HEK293T (cell line): ENCODE results near the gene KRT15.

ENCODE experiments used
- CTCF ChIA-PET: fragments of 350-600 bp; formaldehyde crosslinking; extraction: SDS; loops from one replicate; lab custom pipeline; 2021; ENCODE audit warnings: antibody characterized with exemption, inconsistent platforms; lab: Yijun Ruan, JAX
- POLR2A ChIA-PET: fragments of 350-600 bp; formaldehyde crosslinking; extraction: SDS; loops from one replicate; lab custom pipeline; 2020; ENCODE audit warnings: antibody characterized with exemption, inconsistent platforms; lab: Yijun Ruan, JAX
- DNase-seq: peaks from one replicate; pipeline ENCODE4 v3.0.0; 2012; ENCODE audit warnings: mixed read lengths; ENCODE audit errors: extremely low spot score
- ARNT ChIP-seq: fragments of 450-650 bp; IDR thresholded peaks from 2 replicates; pipeline ENCODE4 v1.6.1; 2017; ENCODE audit warnings: mild to moderate bottlenecking
- BHLHE40 ChIP-seq: fragments of 450-650 bp; IDR thresholded peaks from 2 replicates; pipeline ENCODE4 v1.6.1; 2016; ENCODE audit warnings: mild to moderate bottlenecking, moderate library complexity, borderline replicate concordance
- CTBP1 ChIP-seq: fragments of 450-650 bp; IDR thresholded peaks from 2 replicates; pipeline ENCODE4 v1.6.1; 2016; ENCODE audit warnings: borderline replicate concordance
- ELF4 ChIP-seq: fragments of 450-650 bp; IDR thresholded peaks from 2 replicates; pipeline ENCODE4 v1.6.1; 2017; ENCODE audit warnings: antibody characterized with exemption
- FOXA1 ChIP-seq: fragments of 450-650 bp; IDR thresholded peaks from 2 replicates; pipeline ENCODE4 v1.6.1; 2016; ENCODE audit warnings: mild to moderate bottlenecking
- FOXK2 ChIP-seq: fragments of 450-650 bp; IDR thresholded peaks from 2 replicates; pipeline ENCODE4 v1.6.1; 2016; ENCODE audit warnings: mild to moderate bottlenecking
- FOXM1 ChIP-seq: fragments of 450-650 bp; IDR thresholded peaks from 2 replicates; pipeline ENCODE4 v1.6.1; 2017; ENCODE audit warnings: mild to moderate bottlenecking, borderline replicate concordance
- HDGF ChIP-seq: fragments of 450-650 bp; IDR thresholded peaks from 2 replicates; pipeline ENCODE4 v1.6.1; 2017; ENCODE audit warnings: antibody characterized with exemption, borderline replicate concordance
- L3MBTL2 ChIP-seq: fragments of 450-650 bp; conservative IDR thresholded peaks from 2 replicates; pipeline ENCODE4 v1.6.1; 2016; ENCODE audit warnings: mild to moderate bottlenecking
- LEF1 ChIP-seq: fragments of 450-650 bp; IDR thresholded peaks from 2 replicates; pipeline ENCODE4 v1.6.1; 2017; ENCODE audit warnings: mild to moderate bottlenecking, borderline replicate concordance
- NFRKB ChIP-seq: fragments of 450-650 bp; IDR thresholded peaks from 2 replicates; pipeline ENCODE4 v1.6.1; 2016; ENCODE audit warnings: mild to moderate bottlenecking, moderate library complexity
- PKNOX1 ChIP-seq: fragments of 450-650 bp; IDR thresholded peaks from 2 replicates; pipeline ENCODE4 v1.6.1; 2016
- SP1 ChIP-seq: fragments of 450-650 bp; IDR thresholded peaks from 2 replicates; pipeline ENCODE4 v1.6.1; 2017
- SUZ12 ChIP-seq: fragments of 450-650 bp; IDR thresholded peaks from 2 replicates; pipeline ENCODE4 v1.6.1; 2016; ENCODE audit warnings: mild to moderate bottlenecking
- TARDBP ChIP-seq: fragments of 450-650 bp; IDR thresholded peaks from 2 replicates; pipeline ENCODE4 v1.6.1; 2016
- ZNF384 ChIP-seq: fragments of 450-650 bp; IDR thresholded peaks from 2 replicates; pipeline ENCODE4 v1.6.1; 2016

The KRT15 gene

GRCh38 chr17:41518789-41519449 lies at the start of gene KRT15:
TSS of gene KRT15 (minus strand) at chr17:41518890. CDS start at chr17:41518827, 63 bp downstream.
- ChIA-PET CTCF (interaction anchor here (1.0 kb wide), 1 partner anchor 12 kb away, joined by 3 read pairs; no protein-coding TSS in a partner anchor), POLR2A (interaction anchor here (1.4 kb wide), 1 partner anchor 170 kb away, joined by 4 read pairs; the partner anchor contains the start of gene EIF1)
- no peak for DNase-seq
- TF ChIP-seq FOXM1 (no peak), SP1 (no peak), ELF4 (no peak), CTBP1 (no peak), ZNF384 (no peak), TARDBP (no peak), BHLHE40 (no peak), NFRKB (no peak)

- POLR2A ChIA-PET: no interaction called here
- CTCF ChIA-PET: interaction anchor here (7.2 kb wide), 1 partner anchor 18 kb away, joined by 35 read pairs; no protein-coding TSS in a partner anchor
- TF ChIP-seq PKNOX1 (no peak), ZNF384 (no peak), HDGF (no peak), LEF1 (no peak), BHLHE40 (no peak), FOXA1 (no peak), FOXK2 (no peak), L3MBTL2 (no peak), SUZ12 (no peak), ARNT (no peak), FOXM1 (no peak), TARDBP (no peak), ELF4 (no peak), SP1 (no peak), NFRKB (no peak), CTBP1 (no peak)
- no peak for DNase-seq
Measured at GRCh38 chr17:41567317-41567716, 48.6 kb upstream of the KRT15 start.

- no peak for DNase-seq
- POLR2A ChIA-PET: interaction anchor here (1.4 kb wide), 1 partner anchor 123 kb away, joined by 5 read pairs; the partner anchor contains the start of gene EIF1
- CTCF ChIA-PET: interaction anchor here (0.8 to 7.2 kb wide), 4 partner anchors 14 to 100 kb away, joined by 3 to 35 read pairs (median 6); no protein-coding TSS in a partner anchor
- TF ChIP-seq NFRKB (no peak), SP1 (no peak), FOXA1 (no peak), ZNF384 (no peak), LEF1 (no peak), L3MBTL2 (no peak), ELF4 (no peak), FOXM1 (no peak), CTBP1 (no peak), HDGF (no peak), FOXK2 (no peak), ARNT (no peak), BHLHE40 (no peak)
Measured at GRCh38 chr17:41565338-41565737, 46.6 kb upstream of the KRT15 start.

GRCh38 chr17:41563607-41564170 lies 45.0 kb upstream of the KRT15 start:
- ChIA-PET POLR2A (no interaction called here), CTCF (interaction anchor here (1.2 kb wide), 1 partner anchor 15 kb away, joined by 3 read pairs; no protein-coding TSS in a partner anchor)
- DNase-seq: no peak
- TF ChIP-seq ZNF384 (no peak), LEF1 (no peak), CTBP1 (no peak)

- ChIA-PET POLR2A (no interaction called here), CTCF (interaction anchor here (0.6 kb wide), 1 partner anchor 12 kb away, joined by 3 read pairs; no protein-coding TSS in a partner anchor)
- TF ChIP-seq SP1 (no peak), LEF1 (no peak), ARNT (no peak), FOXM1 (no peak), FOXK2 (no peak), ELF4 (no peak), L3MBTL2 (no peak), FOXA1 (no peak), BHLHE40 (no peak), PKNOX1 (no peak), SUZ12 (no peak), CTBP1 (no peak), HDGF (no peak)
- DNase-seq: no peak
Measured at GRCh38 chr17:41561554-41561953, 42.9 kb upstream of the KRT15 start.

- ChIA-PET POLR2A (interaction anchor here (1.1 kb wide), 1 partner anchor 10 kb away, joined by 3 read pairs; no protein-coding TSS in a partner anchor), CTCF (interaction anchor here (1.2 to 2.0 kb wide), 5 partner anchors 10 to 106 kb away, joined by 3 to 10 read pairs (median 5); no protein-coding TSS in a partner anchor)
- DNase-seq: no peak
- TF ChIP-seq FOXK2 (no peak), ZNF384 (no peak), SP1 (no peak), FOXA1 (no peak), ELF4 (no peak), FOXM1 (no peak), HDGF (no peak), TARDBP (no peak), L3MBTL2 (no peak), ARNT (no peak), SUZ12 (no peak)
Measured at GRCh38 chr17:41559548-41559947, 40.9 kb upstream of the KRT15 start.
